Activated T-helper 17 cell treated with anti-CD3 and anti-CD28 coated beads, Interleukin-2, amount 50 U/mL, for 72 hours (primary cell): ENCODE data around the gene TTL. TPM values are rescaled to one million over a fixed set of nuclear protein-coding genes. Genes with fewer than 3 reads are reported as not detected.
A peak's percentile ranks its signal among the peaks of the same experiment; 100 is the strongest.
"Not testable (repeated sequence)": the region's sequence is repeated elsewhere in the genome, so short reads cannot be mapped to it uniquely, and the experiment has no call there.

Source experiments
- ATAC-seq: fragments of 150-1000 bp; cut with Tn5 transposase; replicated peaks from 2 replicates; pipeline ENCODE4 v1.10.0; 2021; ENCODE audit warnings: mild to moderate bottlenecking, moderate library complexity
- H3K27ac Mint-ChIP-seq: one replicate; pipeline ENCODE4 v1.8.0; 2022; ENCODE audit warnings: mixed read lengths
- H3K27me3 Mint-ChIP-seq: one replicate; pipeline ENCODE4 v1.8.0; 2022; ENCODE audit warnings: mixed read lengths
- H3K36me3 Mint-ChIP-seq: one replicate; pipeline ENCODE4 v1.8.0; 2022; ENCODE audit warnings: low read depth, mild to moderate bottlenecking, mixed read lengths
- H3K4me1 Mint-ChIP-seq: one replicate; pipeline ENCODE4 v1.8.0; 2022; ENCODE audit warnings: mixed read lengths
- H3K4me3 Mint-ChIP-seq: one replicate; pipeline ENCODE4 v1.8.0; 2022; ENCODE audit warnings: mild to moderate bottlenecking, mixed read lengths
- H3K9me3 Mint-ChIP-seq: one replicate; pipeline ENCODE4 v1.8.0; 2022; ENCODE audit warnings: mixed read lengths
- total RNA-seq, 2 donors: library from RNA; stranded (reverse); gene quantifications; one replicate each; pipeline ENCODE4 v1.2.3, GENCODE V29; 2022

The TTL gene
- 10 to 100 TPM; 12.7 to 28.1 TPM for total RNA-seq

DNA sequence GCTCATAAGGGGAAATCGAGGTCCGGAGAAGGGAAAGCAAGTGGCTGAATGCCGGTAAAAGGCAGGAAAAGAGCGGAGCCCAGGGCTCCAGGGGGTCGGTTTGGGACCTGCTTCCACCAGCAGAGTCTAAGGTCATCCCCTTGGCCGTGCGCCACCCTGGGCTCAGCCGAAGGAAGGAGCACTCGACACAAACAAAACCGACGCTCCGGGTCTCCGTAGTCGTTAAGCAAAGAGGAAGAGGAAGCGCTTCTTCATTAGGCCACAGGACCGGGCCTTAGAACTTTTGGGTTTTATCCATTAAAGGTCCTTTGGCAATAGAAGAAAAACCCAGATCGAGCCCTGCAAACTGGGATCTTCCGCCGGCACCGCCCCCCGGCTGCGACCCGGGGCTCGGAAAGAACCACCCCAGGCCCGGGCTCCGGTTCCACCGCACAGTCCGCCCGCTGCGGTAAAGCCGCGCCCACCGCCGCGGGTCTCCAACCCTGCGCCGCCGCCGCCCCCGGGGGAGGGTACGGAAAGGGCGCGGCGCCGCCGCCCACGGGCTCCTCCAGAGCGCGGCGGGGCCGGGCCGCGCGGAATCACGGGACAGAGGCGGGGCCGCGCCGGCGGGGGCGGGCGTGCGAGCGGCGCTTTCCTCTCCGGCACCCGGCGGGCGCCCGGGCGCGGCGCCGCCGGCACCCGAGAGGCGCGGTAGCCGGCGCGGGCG lies at the start of gene TTL:
Gene TTL, plus strand, starts transcription at position 629 of the 706 bp plus-strand sequence. CDS start 189 bp downstream, outside the sequence.
- peak within 1 kb of the TSS; percentile 92 for H3K4me3 Mint-ChIP-seq
- H3K27me3 Mint-ChIP-seq, result no peaks in the 10 kb centered on the region
- H3K4me1 Mint-ChIP-seq, result peaks cover 22% of the 10 kb centered on the region
- H3K27ac Mint-ChIP-seq, result peak within 1 kb of the TSS; percentile 81
- no peaks in the 10 kb centered on the region for H3K9me3 Mint-ChIP-seq
- ATAC-seq, result peak; percentile 80
- H3K36me3 Mint-ChIP-seq, result peaks cover 17% of the 10 kb centered on the region

GRCh38 chr2:112432390-112432734 lies 49.6 kb upstream of the TTL start:
- not testable (repeated sequence) for ATAC-seq, H3K4me1 Mint-ChIP-seq, H3K27me3 Mint-ChIP-seq, H3K36me3 Mint-ChIP-seq, H3K9me3 Mint-ChIP-seq
- Mint-ChIP-seq H3K4me3 (peak overlapping the region; percentile 81), H3K27ac (peak overlapping the region; percentile 82)

DNA sequence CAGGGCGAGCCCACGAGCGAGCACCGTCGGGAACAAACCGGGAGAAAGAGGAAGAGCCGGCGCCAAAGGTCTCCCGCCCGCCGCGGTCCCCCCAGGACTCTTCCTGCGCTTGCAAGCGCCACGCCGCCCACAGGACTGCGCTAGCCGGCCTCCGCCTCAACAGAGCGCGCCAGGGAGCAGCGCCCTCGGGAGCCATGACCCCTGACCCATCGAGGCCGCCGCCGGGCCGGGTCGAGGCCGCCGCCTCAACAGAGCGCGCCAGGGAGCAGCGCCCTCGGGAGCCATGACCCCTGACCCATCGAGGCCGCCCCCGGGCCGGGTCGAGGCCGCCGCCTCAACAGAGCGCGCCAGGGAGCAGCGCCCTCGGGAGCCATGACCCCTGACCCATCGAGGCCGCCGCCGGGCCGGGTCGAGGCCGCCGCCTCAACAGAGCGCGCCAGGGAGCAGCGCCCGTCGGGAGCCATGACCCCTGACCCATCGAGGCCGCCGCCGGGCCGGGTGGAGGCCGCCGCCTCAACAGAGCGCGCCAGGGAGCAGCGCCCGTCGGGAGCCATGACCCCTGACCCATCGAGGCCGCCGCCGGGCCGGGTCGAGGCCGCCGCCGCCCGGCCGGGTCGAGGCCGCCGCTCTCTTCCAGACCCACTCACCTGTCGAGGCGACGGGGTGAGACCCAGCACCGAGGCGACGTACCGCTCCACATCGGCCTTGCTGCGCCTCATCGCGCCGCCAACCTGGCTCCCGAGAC lies 49.0 kb upstream of the TTL start:
- not testable (repeated sequence) for H3K27me3 Mint-ChIP-seq, H3K4me1 Mint-ChIP-seq, H3K36me3 Mint-ChIP-seq, H3K9me3 Mint-ChIP-seq
- peak overlapping the region; percentile 89 for H3K27ac Mint-ChIP-seq
- peak; percentile 66 for ATAC-seq
- H3K4me3 Mint-ChIP-seq, result peak overlapping the region; percentile 81

- H3K27me3 Mint-ChIP-seq, H3K36me3 Mint-ChIP-seq, H3K4me1 Mint-ChIP-seq, H3K9me3 Mint-ChIP-seq: not testable (repeated sequence)
- ATAC-seq, result peak; percentile 100
- Mint-ChIP-seq H3K27ac (peak within 1 kb of the TSS; percentile 89), H3K4me3 (peak within 1 kb of the TSS; percentile 81)
Measured at GRCh38 chr2:112433480-112433879, 48.5 kb upstream of the TTL start, which contains the start of gene RGPD8. TSS of gene RGPD8 (minus strand) at chr2:112433645. CDS start at chr2:112433453, 192 bp downstream.

DNA sequence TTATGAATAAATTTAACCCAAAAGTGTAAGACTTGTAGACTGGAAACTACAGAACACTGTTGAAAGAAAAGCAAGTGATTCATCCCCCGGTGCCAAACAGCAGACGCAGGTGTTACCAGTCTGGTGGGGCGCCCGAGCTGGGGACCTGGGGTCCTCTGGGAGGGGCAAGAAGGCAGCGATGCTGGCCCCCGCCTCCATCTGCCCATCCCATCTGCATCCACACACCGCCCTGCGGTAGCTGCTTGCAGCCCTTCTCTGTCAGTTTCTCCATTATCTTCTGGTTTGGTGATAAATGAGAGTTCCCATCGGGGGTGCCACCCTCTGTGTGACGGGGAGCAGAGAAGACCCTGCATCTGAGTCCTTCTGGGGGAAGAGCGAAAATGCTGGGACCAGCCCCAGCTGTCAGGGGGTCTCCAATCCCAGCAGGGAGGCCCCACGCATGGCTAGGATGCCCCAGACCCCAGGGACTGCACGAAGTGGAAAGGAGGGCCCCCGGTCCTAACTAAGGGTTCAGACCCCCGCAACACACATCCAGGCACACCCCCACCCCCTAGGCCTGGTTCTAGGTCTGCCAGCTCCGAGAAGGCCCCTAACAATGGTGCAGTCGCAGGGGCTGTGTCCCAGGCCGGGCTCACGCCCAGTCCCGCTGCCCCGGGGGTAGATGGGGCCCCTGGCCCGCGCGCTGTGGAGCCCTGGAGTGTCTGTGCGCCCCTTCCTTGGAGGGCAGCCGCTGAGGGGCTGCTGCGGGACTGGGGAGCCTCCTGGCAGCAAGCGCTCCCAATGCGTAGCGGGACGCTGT lies 47.8 kb upstream of the TTL start:
- peak overlapping the region; percentile 71 for H3K4me3 Mint-ChIP-seq
- peaks cover 8% of the 10 kb centered on the region for H3K27me3 Mint-ChIP-seq
- H3K4me1 Mint-ChIP-seq, result peaks cover 5% of the 10 kb centered on the region
- H3K9me3 Mint-ChIP-seq, result no peaks in the 10 kb centered on the region
- H3K27ac Mint-ChIP-seq, result peak overlapping the region; percentile 89
- no peak for ATAC-seq
- H3K36me3 Mint-ChIP-seq, result no peaks in the 10 kb centered on the region

- H3K27ac Mint-ChIP-seq, H3K9me3 Mint-ChIP-seq: not testable (repeated sequence)
Measured at GRCh38 chr2:112434890-112435715, 46.9 kb upstream of the TTL start.

DNA sequence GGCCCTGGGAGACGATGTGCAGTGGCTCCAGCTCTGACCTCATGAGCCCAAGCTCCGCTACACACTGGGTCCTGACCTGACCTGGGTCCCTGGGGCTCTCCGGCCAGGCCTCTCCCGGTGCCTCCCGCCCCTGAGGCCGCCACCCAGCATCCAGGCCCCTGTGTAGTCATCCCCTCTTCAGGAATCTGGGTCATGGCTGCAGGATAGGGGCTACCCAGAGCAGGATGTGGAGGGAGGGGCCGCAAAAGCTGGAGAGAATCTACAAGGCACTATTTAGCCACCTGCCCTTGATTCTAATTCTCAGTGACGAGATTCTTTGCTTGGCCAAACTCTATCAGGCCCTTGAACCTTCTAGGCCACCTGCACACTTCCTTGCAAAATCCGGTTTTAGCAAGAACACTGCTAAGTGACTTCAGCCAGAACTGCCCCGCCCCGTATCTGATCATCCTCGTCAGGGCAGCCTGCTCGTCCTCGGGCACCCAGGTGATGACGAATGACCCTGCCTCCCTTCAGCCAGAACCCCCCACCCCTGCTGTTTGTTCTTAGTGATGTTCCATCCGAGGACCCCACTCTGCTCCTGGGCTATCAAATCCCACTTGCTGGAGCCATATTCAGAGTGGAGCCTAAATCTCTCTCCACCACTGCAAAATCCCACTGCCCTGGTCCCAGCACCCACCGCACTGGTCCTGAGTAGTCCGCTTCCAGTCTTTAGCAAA lies 46.1 kb upstream of the TTL start:
- H3K4me3 Mint-ChIP-seq, H3K27me3 Mint-ChIP-seq, ATAC-seq, H3K36me3 Mint-ChIP-seq, H3K9me3 Mint-ChIP-seq, H3K27ac Mint-ChIP-seq, H3K4me1 Mint-ChIP-seq: not testable (repeated sequence)

More at GRCh38 chr2:112434890-112435715, 46.9 kb upstream of the TTL start:
- ATAC-seq, H3K36me3 Mint-ChIP-seq, H3K4me1 Mint-ChIP-seq, H3K4me3 Mint-ChIP-seq, H3K27me3 Mint-ChIP-seq: not testable (repeated sequence)

DNA sequence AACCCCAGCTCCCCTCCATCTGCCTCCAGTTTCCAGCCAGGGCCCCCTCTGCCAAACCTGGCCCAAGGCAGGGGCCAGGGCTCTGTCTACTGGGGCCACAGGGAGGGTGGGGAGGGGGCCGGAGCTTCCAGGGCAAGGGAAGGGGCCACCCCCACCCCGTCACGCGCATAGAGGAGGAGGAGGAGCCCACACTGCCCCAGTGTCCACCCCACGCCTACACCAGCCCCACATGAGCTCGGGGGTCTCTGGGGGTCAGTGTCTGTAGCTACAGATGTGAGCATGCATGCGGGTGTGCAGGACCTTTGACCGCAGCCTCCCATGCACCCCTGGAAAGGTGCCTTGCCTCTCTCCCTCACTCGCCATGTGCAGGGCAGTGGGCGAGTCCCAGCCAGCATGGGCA lies 45.0 kb upstream of the TTL start:
- H3K36me3 Mint-ChIP-seq, H3K9me3 Mint-ChIP-seq, ATAC-seq, H3K27me3 Mint-ChIP-seq, H3K4me3 Mint-ChIP-seq, H3K27ac Mint-ChIP-seq, H3K4me1 Mint-ChIP-seq: not testable (repeated sequence)

- H3K4me1 Mint-ChIP-seq, H3K4me3 Mint-ChIP-seq, H3K36me3 Mint-ChIP-seq, H3K27ac Mint-ChIP-seq, ATAC-seq, H3K9me3 Mint-ChIP-seq, H3K27me3 Mint-ChIP-seq: not testable (repeated sequence)
Measured at GRCh38 chr2:112437405-112437831, 44.5 kb upstream of the TTL start.

DNA sequence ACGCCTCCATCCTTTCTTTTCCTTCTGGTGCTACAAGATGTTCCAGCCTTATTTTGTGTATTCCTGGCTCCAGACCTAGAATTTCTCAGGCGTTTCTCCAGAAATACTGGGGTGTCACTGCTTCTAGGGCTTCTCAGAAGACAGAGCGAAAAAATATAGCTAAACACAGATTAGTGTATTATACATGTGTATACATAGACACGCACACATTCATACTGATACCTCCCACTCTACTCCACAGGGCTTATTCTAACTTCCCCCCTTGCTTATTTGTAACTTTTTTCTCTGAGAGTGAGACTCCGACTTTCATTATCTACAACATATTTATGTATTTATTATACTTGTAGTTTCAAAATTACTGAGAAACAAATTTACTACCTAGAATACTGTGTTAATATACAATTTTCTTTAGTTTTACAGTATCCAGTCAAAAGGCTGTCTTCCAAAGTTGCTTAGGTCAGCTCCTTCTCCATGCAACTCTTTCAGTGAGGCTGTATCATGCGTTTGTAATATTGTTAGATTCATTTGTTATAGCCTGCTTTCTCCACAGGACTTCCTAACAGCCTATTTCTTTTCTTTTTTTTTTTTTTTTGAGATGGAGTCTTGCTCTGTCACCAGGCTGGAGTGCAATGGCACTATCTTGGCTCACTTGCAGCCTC lies 43.2 kb upstream of the TTL start:
- ATAC-seq, H3K4me3 Mint-ChIP-seq, H3K27ac Mint-ChIP-seq, H3K9me3 Mint-ChIP-seq, H3K4me1 Mint-ChIP-seq, H3K27me3 Mint-ChIP-seq, H3K36me3 Mint-ChIP-seq: not testable (repeated sequence)

GRCh38 chr2:112444256-112444655 lies 37.7 kb upstream of the TTL start:
- H3K4me1 Mint-ChIP-seq, H3K9me3 Mint-ChIP-seq, H3K36me3 Mint-ChIP-seq, ATAC-seq, H3K27ac Mint-ChIP-seq, H3K27me3 Mint-ChIP-seq, H3K4me3 Mint-ChIP-seq: not testable (repeated sequence)

DNA sequence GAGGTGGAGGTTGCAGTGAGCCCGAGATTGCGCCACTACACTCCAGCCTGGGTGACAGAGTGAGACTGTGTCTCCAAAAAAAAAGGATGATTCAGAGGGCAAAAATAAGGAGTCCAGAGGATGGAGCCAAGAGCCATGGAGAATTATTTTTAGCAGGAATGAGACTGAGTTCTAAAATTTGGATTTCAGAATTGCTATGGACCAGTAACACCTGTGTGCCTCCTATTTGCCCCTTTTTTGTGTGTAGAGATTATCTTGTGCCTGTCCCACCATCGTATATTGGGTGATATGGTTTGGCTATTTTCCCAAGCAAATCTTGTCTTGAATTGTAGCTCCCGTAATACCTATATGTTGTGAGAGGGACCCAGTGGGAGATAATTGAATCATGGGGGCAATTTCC lies 32.1 kb upstream of the TTL start:
- Mint-ChIP-seq H3K27me3 (no peaks in the 10 kb centered on the region), H3K9me3 (peaks cover 5% of the 10 kb centered on the region), H3K4me3 (no peak overlapping the region), H3K36me3 (no peaks in the 10 kb centered on the region), H3K27ac (no peak overlapping the region), H3K4me1 (no peaks in the 10 kb centered on the region)
- ATAC-seq, result no peak

DNA sequence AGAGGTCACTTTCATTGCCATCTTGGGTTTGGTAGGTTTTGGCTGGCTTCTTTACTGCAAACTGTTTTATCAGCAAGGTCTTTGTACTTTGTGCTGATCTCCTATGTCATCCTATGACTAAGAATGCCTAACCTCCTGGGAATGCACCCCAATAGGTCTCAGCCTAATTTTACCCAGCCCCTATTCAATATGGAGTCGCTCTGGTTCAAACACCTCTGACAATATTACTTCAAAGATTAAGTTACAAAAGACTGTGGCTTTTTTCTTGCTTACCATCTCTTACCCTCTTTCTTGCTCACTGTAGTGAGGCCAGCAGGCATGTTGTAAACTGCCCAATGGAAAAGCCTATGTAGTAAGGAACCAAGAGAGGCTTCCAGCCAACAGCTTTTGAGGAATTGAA lies 30.6 kb upstream of the TTL start:
- ATAC-seq, result no peak
- no peak overlapping the region for H3K27ac Mint-ChIP-seq
- no peaks in the 10 kb centered on the region for H3K4me1 Mint-ChIP-seq
- no peaks in the 10 kb centered on the region for H3K36me3 Mint-ChIP-seq
- H3K27me3 Mint-ChIP-seq, result peaks cover 4% of the 10 kb centered on the region
- no peak overlapping the region for H3K4me3 Mint-ChIP-seq
- peaks cover 5% of the 10 kb centered on the region for H3K9me3 Mint-ChIP-seq
